Measurements from ENCODE around the gene PREX1.

PREX1 gene

GRCh38 chr20:48581167-48581566 lies 246.6 kb downstream of the PREX1 start:
- DNase-seq (ENCODE audit: low spot score): no peak

- no peak for DNase-seq (ENCODE audit: low spot score)
These were observed 249.3 kb downstream of the PREX1 start for GRCh38 chr20:48578397-48579098.

GRCh38 chr20:48577557-48577956 lies 250.2 kb downstream of the PREX1 start:
- DNase-seq (ENCODE audit: low spot score): no peak

- no peak for DNase-seq (ENCODE audit: low spot score)
These were observed 253.4 kb downstream of the PREX1 start for GRCh38 chr20:48574383-48574782.
